GM18517 (cell line): ENCODE data around the gene STARD8.
"Not testable (repeated sequence)": the region's sequence is repeated elsewhere in the genome, so short reads cannot be mapped to it uniquely, and the experiment has no call there.

Experiments used
- ATAC-seq: cut with Tn5 transposase; IDR thresholded peaks from one replicate; pipeline ENCODE4 v1.9.1; 2021; ENCODE audit warnings: mild to moderate bottlenecking, moderate library complexity; ENCODE audit not compliant: unreplicated experiment

Gene STARD8

GRCh38 chrX:68659385-68659784 lies 11.9 kb downstream of the STARD8 start:
- ATAC-seq: no peak

GRCh38 chrX:68659786-68660185 lies 12.3 kb downstream of the STARD8 start:
- no peak for ATAC-seq

- ATAC-seq: no peak
Observed at GRCh38 chrX:68660746-68661145, 13.3 kb downstream of the STARD8 start.

GRCh38 chrX:68665502-68665901 lies 18.0 kb downstream of the STARD8 start:
- no peak for ATAC-seq

GRCh38 chrX:68666580-68666979 lies 19.1 kb downstream of the STARD8 start:
- ATAC-seq: no peak

GRCh38 chrX:68669094-68669860 lies 21.8 kb downstream of the STARD8 start:
- ATAC-seq: no peak

- ATAC-seq: no peak
Observed at GRCh38 chrX:68669871-68670270, 22.4 kb downstream of the STARD8 start.

- ATAC-seq: no peak
Observed at GRCh38 chrX:68671221-68671620, 23.8 kb downstream of the STARD8 start.

- no peak for ATAC-seq
Observed at GRCh38 chrX:68672581-68673318, 25.3 kb downstream of the STARD8 start.

- ATAC-seq: no peak
Observed at GRCh38 chrX:68675571-68675970, 28.1 kb downstream of the STARD8 start.

GRCh38 chrX:68676335-68676734 lies 28.9 kb downstream of the STARD8 start:
- ATAC-seq: no peak

GRCh38 chrX:68677998-68678397 lies 30.5 kb downstream of the STARD8 start:
- no peak for ATAC-seq

- ATAC-seq: no peak
Observed at GRCh38 chrX:68681443-68681941, 34.0 kb downstream of the STARD8 start.

GRCh38 chrX:68682790-68683189 lies 35.3 kb downstream of the STARD8 start:
- ATAC-seq: no peak

- ATAC-seq: no peak
Observed at GRCh38 chrX:68683580-68683979, 36.1 kb downstream of the STARD8 start.

- ATAC-seq: no peak
Observed at GRCh38 chrX:68684291-68684918, 36.9 kb downstream of the STARD8 start.

- no peak for ATAC-seq
Observed at GRCh38 chrX:68684919-68685304, 37.4 kb downstream of the STARD8 start.

- ATAC-seq: no peak
Observed at GRCh38 chrX:68685685-68686084, 38.2 kb downstream of the STARD8 start.

GRCh38 chrX:68686097-68686977 lies 38.9 kb downstream of the STARD8 start:
- ATAC-seq: no peak

- not testable (repeated sequence) for ATAC-seq
Observed at GRCh38 chrX:68688931-68689330, 41.5 kb downstream of the STARD8 start.
